ENCODE measurements around the gene SLC39A11. TPM values are rescaled to one million over a fixed set of nuclear protein-coding genes. Genes with fewer than 3 reads are reported as not detected.

Gene SLC39A11
- total RNA-seq, 2 donors from 2014 or later = 27.8 to 39.6 TPM

- peaks cover 28% of the 10 kb centered on the region for H3K4me1 ChIP-seq
- H3K36me3 ChIP-seq (replicated peaks in 1 of 2; ENCODE audit: insufficient read depth in 1 of 2, low read depth in 2 of 2) = peaks cover 0 to 6% of the 10 kb centered on the region in 2 donors
- H3K27ac ChIP-seq = no peak overlapping the region
- DNase-seq (no peak), ATAC-seq (no peak)
- TF ChIP-seq POLR2A (IDR thresholded peaks at IDR 0.05) = no peak
- no peak for TF ChIP-seq CTCF (IDR thresholded peaks at IDR 0.05)
- 71 to 78% methylated on average over 10 to 11 of the region's 11 CpGs for WGBS, 2 donors
- no peak overlapping the region for H3K4me3 ChIP-seq
- no peaks in the 10 kb centered on the region for H3K27me3 ChIP-seq
- no peaks in the 10 kb centered on the region for H3K9me3 ChIP-seq
- intact Hi-C loops (cut with DNase I) = no loop called here
Observed at GRCh38 chr17:73090396-73091202, 1.9 kb downstream of the SLC39A11 start.

- ATAC-seq = no peak
- Histone ChIP-seq H3K9me3 (no peaks in the 10 kb centered on the region), H3K4me3 (no peak overlapping the region), H3K27ac (peak overlapping the region in 1 of 4 donors; percentile 20), H3K36me3 (replicated peaks in 1 of 2; ENCODE audit: insufficient read depth in 1 of 2, low read depth in 2 of 2) (peaks cover 0 to 6% of the 10 kb centered on the region in 2 donors), H3K27me3 (no peaks in the 10 kb centered on the region), H3K4me1 (peaks cover 28% of the 10 kb centered on the region)
- intact Hi-C loops (cut with DNase I) = no loop called here
- TF ChIP-seq POLR2A (IDR thresholded peaks at IDR 0.05) (no peak), CTCF (IDR thresholded peaks at IDR 0.05) (no peak)
- DNase-seq = peak in 3 of 4 donors; percentile 16 to 41 (median 36)
- WGBS, 2 donors = 65 to 69% methylated on average over 11 to 12 of the region's 12 CpGs
Observed at GRCh38 chr17:73089322-73090317, 2.9 kb downstream of the SLC39A11 start.

- DNase-seq (no peak), ATAC-seq (no peak)
- WGBS, 2 donors = 86% methylated on average over 10 of the region's 10 CpGs
- Histone ChIP-seq H3K36me3 (replicated peaks in 1 of 2; ENCODE audit: insufficient read depth in 1 of 2, low read depth in 2 of 2) (peaks cover 0 to 6% of the 10 kb centered on the region in 2 donors), H3K27me3 (no peaks in the 10 kb centered on the region), H3K4me1 (peaks cover 28% of the 10 kb centered on the region), H3K27ac (no peak overlapping the region), H3K4me3 (no peak overlapping the region), H3K9me3 (no peaks in the 10 kb centered on the region)
- no peak for TF ChIP-seq CTCF (IDR thresholded peaks at IDR 0.05)
- intact Hi-C loops (cut with DNase I) = no loop called here
Observed at GRCh38 chr17:73088561-73088960, 3.9 kb downstream of the SLC39A11 start.

- H3K27ac ChIP-seq = no peak overlapping the region
- no peaks in the 10 kb centered on the region for H3K27me3 ChIP-seq
- intact Hi-C loops (cut with DNase I) = no loop called here
- no peak for DNase-seq
- 63 to 97% methylated on average over 3 of the region's 3 CpGs for WGBS, 2 donors
- H3K9me3 ChIP-seq = no peaks in the 10 kb centered on the region
- TF ChIP-seq CTCF (IDR thresholded peaks at IDR 0.05) = no peak
- TF ChIP-seq POLR2A (IDR thresholded peaks at IDR 0.05) = no peak
- H3K36me3 ChIP-seq (replicated peaks in 1 of 2; ENCODE audit: insufficient read depth in 1 of 2, low read depth in 2 of 2) = peaks cover 0 to 6% of the 10 kb centered on the region in 2 donors
- H3K4me3 ChIP-seq = no peak overlapping the region
- no peak for ATAC-seq
- no peaks in the 10 kb centered on the region for H3K4me1 ChIP-seq
Observed at GRCh38 chr17:73083432-73083831, 9.1 kb downstream of the SLC39A11 start.

Measured in body of pancreas (tissue), 4 donors.